ENCODE measurements around the gene YAE1.

Gene YAE1

DNA sequence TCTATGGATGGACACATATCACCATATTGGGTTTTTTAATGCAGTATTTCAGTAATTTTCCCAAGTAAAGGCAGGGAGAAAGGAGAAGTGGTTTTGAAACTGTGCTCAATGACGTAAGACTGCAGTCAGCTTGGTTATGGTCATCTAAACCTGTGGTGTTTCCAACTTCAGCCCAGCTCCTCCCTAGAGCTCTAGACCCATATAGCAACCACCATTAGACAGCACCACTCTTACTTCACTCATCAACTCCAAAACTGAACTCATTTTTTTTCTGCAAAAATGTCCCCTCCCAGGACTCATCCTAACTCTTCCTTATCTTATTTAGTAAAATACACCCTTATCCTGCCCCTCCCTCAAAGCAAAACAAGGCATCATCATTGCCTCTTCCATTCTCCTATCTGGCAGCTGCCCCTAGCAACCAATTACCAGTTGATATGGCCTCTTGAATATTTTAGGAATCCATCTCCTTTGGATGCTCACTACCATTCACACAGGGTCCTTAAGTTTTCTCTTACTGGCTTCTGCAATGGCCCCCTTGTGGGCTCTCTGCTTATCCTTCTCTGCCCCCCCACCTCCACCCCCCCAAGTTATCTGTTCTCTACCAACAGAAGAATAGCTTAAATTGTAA, 55.7 kb downstream of the YAE1 start:
- TF ChIP-seq CEBPB (IDR thresholded peaks at IDR 0.05), result no peak
- TF ChIP-seq ZBTB7A (IDR thresholded peaks at IDR 0.05; ENCODE audit: low read depth), result no peak
- TF ChIP-seq, protein P1, sequence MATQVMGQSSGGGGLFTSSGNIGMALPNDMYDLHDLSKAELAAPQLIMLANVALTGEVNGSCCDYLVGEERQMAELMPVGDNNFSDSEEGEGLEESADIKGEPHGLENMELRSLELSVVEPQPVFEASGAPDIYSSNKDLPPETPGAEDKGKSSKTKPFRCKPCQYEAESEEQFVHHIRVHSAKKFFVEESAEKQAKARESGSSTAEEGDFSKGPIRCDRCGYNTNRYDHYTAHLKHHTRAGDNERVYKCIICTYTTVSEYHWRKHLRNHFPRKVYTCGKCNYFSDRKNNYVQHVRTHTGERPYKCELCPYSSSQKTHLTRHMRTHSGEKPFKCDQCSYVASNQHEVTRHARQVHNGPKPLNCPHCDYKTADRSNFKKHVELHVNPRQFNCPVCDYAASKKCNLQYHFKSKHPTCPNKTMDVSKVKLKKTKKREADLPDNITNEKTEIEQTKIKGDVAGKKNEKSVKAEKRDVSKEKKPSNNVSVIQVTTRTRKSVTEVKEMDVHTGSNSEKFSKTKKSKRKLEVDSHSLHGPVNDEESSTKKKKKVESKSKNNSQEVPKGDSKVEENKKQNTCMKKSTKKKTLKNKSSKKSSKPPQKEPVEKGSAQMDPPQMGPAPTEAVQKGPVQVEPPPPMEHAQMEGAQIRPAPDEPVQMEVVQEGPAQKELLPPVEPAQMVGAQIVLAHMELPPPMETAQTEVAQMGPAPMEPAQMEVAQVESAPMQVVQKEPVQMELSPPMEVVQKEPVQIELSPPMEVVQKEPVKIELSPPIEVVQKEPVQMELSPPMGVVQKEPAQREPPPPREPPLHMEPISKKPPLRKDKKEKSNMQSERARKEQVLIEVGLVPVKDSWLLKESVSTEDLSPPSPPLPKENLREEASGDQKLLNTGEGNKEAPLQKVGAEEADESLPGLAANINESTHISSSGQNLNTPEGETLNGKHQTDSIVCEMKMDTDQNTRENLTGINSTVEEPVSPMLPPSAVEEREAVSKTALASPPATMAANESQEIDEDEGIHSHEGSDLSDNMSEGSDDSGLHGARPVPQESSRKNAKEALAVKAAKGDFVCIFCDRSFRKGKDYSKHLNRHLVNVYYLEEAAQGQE (IDR thresholded peaks at IDR 0.05; ENCODE audit: low read depth), result no peak
- no peak for TF ChIP-seq YY1 (IDR thresholded peaks at IDR 0.05; ENCODE audit: low read depth)
